Airway epithelial cell (primary cell): Measurements from ENCODE around the gene WDR62. TPM values are rescaled to one million over a fixed set of nuclear protein-coding genes. Genes with fewer than 3 reads are reported as not detected.

Experiments used
- total RNA-seq: library from RNA; depleted of rRNA; stranded (reverse); fragments of >200 nt; gene quantifications from 2 replicates; pipeline ENCODE4 v1.2.3, GENCODE V29; 2015

WDR62 gene
- 4.3 and 5.4 TPM in 2 replicates for total RNA-seq

GRCh38 chr19:36054733-36055686, at the start of gene WDR62:
WDR62 (plus strand) TSS chr19:36054897; CDS start chr19:36054972, 75 bp downstream.

GRCh38 chr19:36008336-36008978, 46.2 kb upstream of the WDR62 start, which contains the start of gene SYNE4:
SYNE4 (minus strand) TSS chr19:36008813; CDS start chr19:36008681, 132 bp downstream.

DNA sequence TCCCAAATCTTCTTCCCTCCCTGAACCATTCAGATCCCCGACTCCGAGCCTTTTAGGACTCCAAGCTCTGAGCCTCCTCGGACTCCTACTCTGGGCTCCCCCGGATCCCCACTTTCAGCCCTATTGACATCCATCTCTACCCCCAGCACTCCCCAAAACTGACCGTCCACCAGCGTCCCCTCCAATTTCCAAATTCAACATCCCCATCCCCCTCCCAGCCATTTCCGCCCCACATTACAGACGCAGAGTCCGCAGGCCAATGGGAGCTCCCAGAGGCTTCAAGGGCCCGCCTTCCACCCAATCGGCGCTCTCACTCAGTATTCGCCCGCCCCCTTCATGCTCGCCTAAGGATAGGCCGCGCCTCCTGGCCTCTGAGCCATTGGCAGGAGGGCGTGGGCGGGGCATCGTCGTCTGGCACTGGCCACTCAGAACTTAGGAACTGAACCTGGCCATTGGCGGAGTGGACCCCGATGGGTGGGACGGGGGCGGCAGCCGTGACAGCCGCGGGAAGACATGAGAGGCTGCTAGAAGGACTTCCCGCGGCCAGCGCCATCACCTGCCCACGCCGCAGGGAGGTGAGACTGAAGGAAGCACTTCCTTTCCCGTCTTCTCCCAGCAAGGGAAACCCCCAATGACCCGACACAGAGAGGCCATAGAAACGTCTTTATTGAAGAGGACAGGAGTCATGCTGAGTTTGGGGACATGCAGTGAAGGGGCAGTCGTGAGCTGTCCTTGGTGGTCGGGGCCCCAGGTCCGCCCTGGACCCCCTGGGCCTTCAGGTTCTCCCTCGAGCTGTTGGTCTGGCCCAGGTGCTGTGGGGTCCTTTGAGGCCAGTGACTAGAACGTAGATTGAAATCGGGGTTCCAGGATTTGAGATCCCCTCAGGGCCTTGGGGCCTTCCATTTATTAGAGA, 40.4 kb upstream of the WDR62 start, which contains the start of gene ALKBH6:
Gene ALKBH6, minus strand, starts transcription at position 202 of the 913 bp plus-strand sequence. CDS start 816 bp downstream, outside the sequence.

GRCh38 chr19:36032251-36033104, 22.2 kb upstream of the WDR62 start, which contains the start of gene CLIP3:
CLIP3 (minus strand) TSS chr19:36032873; CDS start chr19:36032357, 516 bp downstream.

DNA sequence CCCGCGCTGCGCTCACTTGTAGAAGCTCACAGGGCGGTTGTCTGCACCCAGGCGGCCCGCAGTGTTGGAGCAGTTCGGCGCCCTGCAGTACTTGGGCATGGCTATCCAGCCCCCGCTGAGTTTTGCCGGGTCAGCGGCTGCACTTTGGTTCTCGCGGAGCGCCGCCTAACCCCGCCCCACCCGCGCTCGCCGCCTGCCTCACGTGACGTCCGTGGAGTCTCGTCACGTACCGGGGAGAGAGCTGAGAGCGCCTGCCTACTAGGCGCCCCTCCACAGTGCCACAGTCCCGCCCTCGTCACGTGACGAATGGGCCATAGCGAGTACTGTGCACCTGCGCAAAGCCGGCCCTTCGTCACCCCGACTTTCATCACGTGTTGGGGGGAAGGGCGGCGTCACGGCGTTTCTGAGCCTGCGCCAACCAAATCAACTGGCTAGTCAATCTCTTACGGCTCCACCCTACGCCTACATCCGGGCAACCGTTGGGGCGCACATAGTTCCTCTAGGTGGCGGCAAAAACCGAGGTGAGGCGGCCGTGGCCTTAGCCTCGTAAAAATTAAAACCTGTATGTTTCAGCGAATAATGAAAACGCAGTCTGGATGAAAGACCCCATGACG, 471 bp upstream of the WDR62 start, which contains the start of gene THAP8:
Gene THAP8, minus strand, starts transcription at position 167 of the 614 bp plus-strand sequence. Its CDS starts 68 bp downstream, at position 99.

DNA sequence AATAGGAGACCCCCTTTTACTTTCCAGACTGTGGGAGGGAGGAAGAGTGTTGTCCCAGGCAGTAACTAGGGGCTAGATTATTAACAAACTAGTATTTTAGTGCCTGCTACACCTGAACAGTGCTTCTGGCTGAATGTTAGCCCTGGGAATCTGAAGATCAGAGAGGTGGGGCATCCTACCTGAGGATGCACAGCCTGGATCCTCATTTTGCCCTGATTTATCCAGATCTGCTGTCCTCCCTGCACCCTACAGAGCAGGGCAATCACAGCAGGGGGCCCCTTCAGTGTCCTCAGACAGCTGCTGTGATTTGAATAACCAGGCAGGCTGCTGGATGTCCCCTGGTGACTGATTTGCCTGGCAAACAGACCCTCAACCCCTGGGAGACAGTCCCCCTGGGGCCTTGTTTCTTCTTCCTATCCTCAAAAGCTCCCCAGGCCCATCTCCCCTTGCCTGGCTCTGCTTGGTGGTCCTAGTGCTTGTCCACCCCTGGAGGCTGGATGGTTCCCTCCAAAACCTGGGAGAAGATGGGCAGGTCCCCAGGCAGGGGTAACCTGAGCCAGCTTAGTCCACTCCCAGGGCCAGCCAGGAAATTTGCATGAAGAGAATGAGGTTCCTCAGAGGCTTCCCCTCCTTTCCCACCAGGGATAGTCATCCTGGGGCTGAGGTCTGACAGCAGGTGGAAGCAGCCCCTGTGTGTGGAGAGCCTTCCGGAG, 55.9 kb downstream of the WDR62 start, which contains the start of gene OVOL3:
Gene OVOL3, plus strand, starts transcription at position 657 of the 713 bp plus-strand sequence. CDS start 60 bp downstream, outside the sequence.

GRCh38 chr19:36114721-36115452, 60.2 kb downstream of the WDR62 start, which contains the start of gene POLR2I:
POLR2I (minus strand) TSS chr19:36114875; CDS start chr19:36114856, 19 bp downstream.

DNA sequence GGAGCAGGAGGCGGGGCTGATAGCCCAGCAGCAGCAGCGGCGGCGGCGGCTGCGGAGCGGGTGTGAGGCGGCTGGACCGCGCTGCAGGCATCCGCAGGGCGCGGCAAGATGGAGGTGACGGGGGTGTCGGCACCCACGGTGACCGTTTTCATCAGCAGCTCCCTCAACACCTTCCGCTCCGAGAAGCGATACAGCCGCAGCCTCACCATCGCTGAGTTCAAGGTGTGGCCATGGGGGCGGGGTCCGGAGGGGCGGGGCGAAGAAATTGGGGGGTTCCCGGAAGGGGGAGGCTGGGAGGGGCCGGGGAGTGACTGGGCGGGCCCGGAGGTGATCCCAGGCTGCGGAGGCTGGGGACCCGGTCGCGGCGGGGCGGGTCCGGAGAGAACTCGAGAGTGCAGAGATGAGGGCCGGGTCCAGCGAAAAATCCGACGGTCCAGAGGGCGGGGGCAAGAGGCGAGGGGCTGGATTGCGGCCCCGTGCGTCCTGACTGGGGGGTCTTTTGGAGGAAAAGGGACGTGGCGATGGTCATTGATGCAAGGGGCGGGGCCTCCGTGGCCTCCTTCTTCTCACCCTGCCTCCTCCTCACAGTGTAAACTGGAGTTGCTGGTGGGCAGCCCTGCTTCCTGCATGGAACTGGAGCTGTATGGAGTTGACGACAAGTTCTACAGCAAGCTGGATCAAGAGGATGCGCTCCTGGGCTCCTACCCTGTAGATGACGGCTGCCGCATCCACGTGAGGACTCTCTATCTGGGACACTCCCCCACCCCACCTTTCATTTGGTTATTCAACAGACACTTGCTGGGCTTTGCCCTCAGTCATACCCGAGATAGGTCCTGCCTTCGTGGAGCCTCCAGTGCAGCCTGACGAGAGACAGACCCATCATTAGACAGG, 61.0 kb downstream of the WDR62 start, which contains the start of gene TBCB:
Gene TBCB, plus strand, starts transcription at position 16 of the 891 bp plus-strand sequence. Its CDS starts 93 bp downstream, at position 109.

GRCh38 chr19:36139473-36140303, 85.0 kb downstream of the WDR62 start, which contains the start of gene CAPNS1:
CAPNS1 (plus strand) TSS chr19:36140066; CDS start chr19:36141012, 946 bp downstream.

DNA sequence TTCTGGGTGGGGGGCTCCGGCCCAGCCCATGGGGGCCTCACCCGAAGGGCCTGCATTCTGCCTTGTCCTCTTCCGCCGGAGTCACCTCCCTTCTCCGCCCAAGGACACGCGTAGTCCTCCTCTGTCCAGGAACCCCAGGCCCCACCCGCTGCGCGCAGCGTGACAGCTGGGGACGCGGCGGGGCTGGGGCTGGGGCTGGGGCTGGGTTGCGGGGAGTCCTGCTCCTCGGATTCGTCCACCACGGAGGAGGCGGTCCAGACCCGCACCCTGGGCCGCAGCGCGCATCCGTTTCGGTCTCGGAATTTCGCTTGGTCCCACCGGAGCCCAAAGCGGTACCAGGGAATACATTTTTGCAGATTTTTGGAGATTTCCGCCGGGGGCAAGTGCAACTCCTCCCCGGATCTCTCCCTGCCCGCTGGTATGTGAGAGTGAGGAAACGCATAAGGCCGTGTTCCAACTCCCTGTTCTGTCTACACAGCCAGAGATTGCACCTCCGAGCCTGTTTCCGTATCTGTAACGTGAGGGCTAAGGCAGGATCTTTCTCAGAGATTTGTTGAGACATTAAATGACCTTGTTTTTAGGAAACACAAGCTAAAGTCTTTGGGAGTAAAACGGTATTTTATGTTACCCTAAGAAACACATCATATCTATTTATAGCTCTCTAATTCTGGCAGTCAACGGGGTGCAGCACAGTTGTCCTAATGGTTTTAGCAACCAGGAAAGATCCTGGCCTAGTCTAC, 97.8 kb downstream of the WDR62 start, which contains the start of gene COX7A1:
Gene COX7A1, minus strand, starts transcription at position 96 of the 740 bp plus-strand sequence. Its CDS starts 40 bp downstream, at position 56.

Other genes with a start within 250 kb of the WDR62 start
- not detected in 2 replicates for gene PRODH2, start 242.1 kb upstream of the WDR62 start, total RNA-seq
- gene NPHS1, start 202.4 kb upstream of the WDR62 start, total RNA-seq: not detected in 2 replicates
- 0.14 TPM in 1 of 2 replicates, not detected in the other for gene KIRREL2, start 198.0 kb upstream of the WDR62 start, total RNA-seq
- gene APLP1, start 186.3 kb upstream of the WDR62 start, total RNA-seq: 1.9 and 2.8 TPM in 2 replicates
- 4.8 and 21.3 TPM in 2 replicates for gene NFKBID, start 154.4 kb upstream of the WDR62 start, total RNA-seq
- not detected in 2 replicates for gene HCST, start 152.4 kb upstream of the WDR62 start, total RNA-seq
- not detected in 2 replicates for gene TYROBP, start 146.6 kb upstream of the WDR62 start, total RNA-seq
- 6.5 and 10.8 TPM in 2 replicates for gene LRFN3, start 118.5 kb upstream of the WDR62 start, total RNA-seq
- gene SDHAF1, start 59.7 kb upstream of the WDR62 start, total RNA-seq: 34.6 and 81.5 TPM in 2 replicates
- gene SYNE4, start 46.1 kb upstream of the WDR62 start, total RNA-seq: 2.9 and 3.9 TPM in 2 replicates
- 38.7 and 48.2 TPM in 2 replicates for gene ALKBH6, start 40.7 kb upstream of the WDR62 start, total RNA-seq
- gene CLIP3, start 22.0 kb upstream of the WDR62 start, total RNA-seq: 0.19 and 0.28 TPM in 2 replicates
- 3.5 and 6.8 TPM in 2 replicates for gene THAP8, start 612 bp upstream of the WDR62 start, total RNA-seq
- not detected in 2 replicates for gene OVOL3, start 56.2 kb downstream of the WDR62 start, total RNA-seq
- 52.7 and 73.0 TPM in 2 replicates for gene POLR2I, start 60.0 kb downstream of the WDR62 start, total RNA-seq
- 239 and 256 TPM in 2 replicates for gene TBCB, start 60.6 kb downstream of the WDR62 start, total RNA-seq
- 206 and 280 TPM in 2 replicates for gene CAPNS1, start 85.2 kb downstream of the WDR62 start, total RNA-seq
- 0.35 TPM in 1 of 2 replicates, not detected in the other for gene COX7A1, start 97.5 kb downstream of the WDR62 start, total RNA-seq
- gene ZNF565, start 159.8 kb downstream of the WDR62 start, total RNA-seq: 1.9 TPM in 2 replicates
- 63.0 and 79.5 TPM in 2 replicates for gene ZNF146, start 160.2 kb downstream of the WDR62 start, total RNA-seq